NCI-H1417 treated with DMSO at 0.1 percent for 48 hours (cell line): Measurements from ENCODE around the gene FAM32A.

ENCODE experiments used
- DNase-seq: peaks from one replicate; lab custom pipeline; 2025; lab: John Stamatoyannopoulos, UW

The FAM32A gene

GRCh38 chr19:16202320-16203255 is 17.4 kb downstream of the FAM32A start:
- DNase-seq, result no peak

- DNase-seq, result no peak
Observed at GRCh38 chr19:16203256-16204004, 18.2 kb downstream of the FAM32A start.

- no peak for DNase-seq
Observed at GRCh38 chr19:16204005-16204294, 18.7 kb downstream of the FAM32A start.

- no peak for DNase-seq
Observed at GRCh38 chr19:16205205-16206045, 20.2 kb downstream of the FAM32A start.

GRCh38 chr19:16206046-16206605 is 20.9 kb downstream of the FAM32A start:
- DNase-seq, result no peak

GRCh38 chr19:16206637-16207036 is 21.4 kb downstream of the FAM32A start:
- DNase-seq, result no peak

- no peak for DNase-seq
Observed at GRCh38 chr19:16207063-16207462, 21.9 kb downstream of the FAM32A start.

GRCh38 chr19:16207490-16208025 is 22.3 kb downstream of the FAM32A start:
- DNase-seq, result no peak

- no peak for DNase-seq
Observed at GRCh38 chr19:16208064-16208759, 23.0 kb downstream of the FAM32A start.

- no peak for DNase-seq
Observed at GRCh38 chr19:16208847-16209665, 23.8 kb downstream of the FAM32A start.

GRCh38 chr19:16210168-16210567 is 25.0 kb downstream of the FAM32A start:
- DNase-seq, result no peak

- no peak for DNase-seq
Observed at GRCh38 chr19:16213076-16213475, 27.9 kb downstream of the FAM32A start.

- DNase-seq, result peak; percentile 15
Observed at GRCh38 chr19:16216744-16217670, 31.8 kb downstream of the FAM32A start.

GRCh38 chr19:16217716-16218451 is 32.7 kb downstream of the FAM32A start:
- DNase-seq, result no peak

GRCh38 chr19:16218851-16219250 is 33.6 kb downstream of the FAM32A start:
- DNase-seq, result no peak

GRCh38 chr19:16222806-16223205 is 37.6 kb downstream of the FAM32A start:
- no peak for DNase-seq

GRCh38 chr19:16223746-16224145 is 38.5 kb downstream of the FAM32A start:
- no peak for DNase-seq

- no peak for DNase-seq
Observed at GRCh38 chr19:16224293-16225045, 39.3 kb downstream of the FAM32A start.
